ENCODE results near the gene TP63.
"Not testable (repeated sequence)": the region's sequence is repeated elsewhere in the genome, so short reads cannot be mapped to it uniquely, and the experiment has no call there.

The TP63 gene

GRCh38 chr3:189631373-189631408, at the start of gene TP63:
TSS of gene TP63 (plus strand) at chr3:189631389. CDS start at chr3:189631516, 127 bp downstream.
- DNase-seq (ENCODE audit: low spot score) = no peak

- DNase-seq (ENCODE audit: low spot score) = no peak
Observed at GRCh38 chr3:189582179-189582578, 49.0 kb upstream of the TP63 start.

GRCh38 chr3:189584645-189585044, 46.5 kb upstream of the TP63 start:
- no peak for DNase-seq (ENCODE audit: low spot score)

- no peak for DNase-seq (ENCODE audit: low spot score)
Observed at GRCh38 chr3:189586941-189587663, 44.1 kb upstream of the TP63 start.

- DNase-seq (ENCODE audit: low spot score) = no peak
Observed at GRCh38 chr3:189587664-189588040, 43.5 kb upstream of the TP63 start.

GRCh38 chr3:189588070-189588469, 43.1 kb upstream of the TP63 start:
- no peak for DNase-seq (ENCODE audit: low spot score)

- no peak for DNase-seq (ENCODE audit: low spot score)
Observed at GRCh38 chr3:189588475-189589178, 42.6 kb upstream of the TP63 start.

GRCh38 chr3:189589179-189589569, 42.0 kb upstream of the TP63 start:
- DNase-seq (ENCODE audit: low spot score) = no peak

- DNase-seq (ENCODE audit: low spot score) = no peak
Observed at GRCh38 chr3:189590223-189590622, 41.0 kb upstream of the TP63 start.

- no peak for DNase-seq (ENCODE audit: low spot score)
Observed at GRCh38 chr3:189593581-189593980, 37.6 kb upstream of the TP63 start.

GRCh38 chr3:189596078-189596979, 34.9 kb upstream of the TP63 start:
- not testable (repeated sequence) for DNase-seq (ENCODE audit: low spot score)

GRCh38 chr3:189597918-189598317, 33.3 kb upstream of the TP63 start:
- no peak for DNase-seq (ENCODE audit: low spot score)

- no peak for DNase-seq (ENCODE audit: low spot score)
Observed at GRCh38 chr3:189598530-189599225, 32.5 kb upstream of the TP63 start.

- no peak for DNase-seq (ENCODE audit: low spot score)
Observed at GRCh38 chr3:189602471-189602870, 28.7 kb upstream of the TP63 start.

GRCh38 chr3:189605717-189606116, 25.5 kb upstream of the TP63 start:
- DNase-seq (ENCODE audit: low spot score) = no peak

GRCh38 chr3:189606774-189607173, 24.4 kb upstream of the TP63 start:
- no peak for DNase-seq (ENCODE audit: low spot score)

- DNase-seq (ENCODE audit: low spot score) = not testable (repeated sequence)
Observed at GRCh38 chr3:189612641-189613040, 18.5 kb upstream of the TP63 start.

GRCh38 chr3:189613122-189613521, 18.1 kb upstream of the TP63 start:
- DNase-seq (ENCODE audit: low spot score) = no peak

- no peak for DNase-seq (ENCODE audit: low spot score)
Observed at GRCh38 chr3:189621948-189622603, 9.1 kb upstream of the TP63 start.

- DNase-seq (ENCODE audit: low spot score) = no peak
Observed at GRCh38 chr3:189622629-189623028, 8.6 kb upstream of the TP63 start.

GRCh38 chr3:189624130-189624529, 7.1 kb upstream of the TP63 start:
- no peak for DNase-seq (ENCODE audit: low spot score)

- DNase-seq (ENCODE audit: low spot score) = no peak
Observed at GRCh38 chr3:189625071-189625470, 6.1 kb upstream of the TP63 start.

All from SW480 (cell line).